DND-41 (cell line): ENCODE data around the gene NACC2.

Experiments
- EZH2 ChIP-seq: IDR thresholded peaks from 3 replicates; pipeline ENCODE4 v1.6.1; 2012; ENCODE audit warnings: borderline replicate concordance, low read depth, mild to moderate bottlenecking, moderate library complexity, low read length, inconsistent platforms; ENCODE audit not compliant: severe bottlenecking
- TF ChIP-seq, protein P1 (sequence below): IDR thresholded peaks from 2 replicates; pipeline ENCODE4 v1.5.1; 2012; ENCODE audit warnings: borderline replicate concordance, low read length, moderate library complexity, mild to moderate bottlenecking; ENCODE audit not compliant: poor library complexity, severe bottlenecking; ENCODE audit errors: extremely low read depth

- TF ChIP-seq, protein P1, sequence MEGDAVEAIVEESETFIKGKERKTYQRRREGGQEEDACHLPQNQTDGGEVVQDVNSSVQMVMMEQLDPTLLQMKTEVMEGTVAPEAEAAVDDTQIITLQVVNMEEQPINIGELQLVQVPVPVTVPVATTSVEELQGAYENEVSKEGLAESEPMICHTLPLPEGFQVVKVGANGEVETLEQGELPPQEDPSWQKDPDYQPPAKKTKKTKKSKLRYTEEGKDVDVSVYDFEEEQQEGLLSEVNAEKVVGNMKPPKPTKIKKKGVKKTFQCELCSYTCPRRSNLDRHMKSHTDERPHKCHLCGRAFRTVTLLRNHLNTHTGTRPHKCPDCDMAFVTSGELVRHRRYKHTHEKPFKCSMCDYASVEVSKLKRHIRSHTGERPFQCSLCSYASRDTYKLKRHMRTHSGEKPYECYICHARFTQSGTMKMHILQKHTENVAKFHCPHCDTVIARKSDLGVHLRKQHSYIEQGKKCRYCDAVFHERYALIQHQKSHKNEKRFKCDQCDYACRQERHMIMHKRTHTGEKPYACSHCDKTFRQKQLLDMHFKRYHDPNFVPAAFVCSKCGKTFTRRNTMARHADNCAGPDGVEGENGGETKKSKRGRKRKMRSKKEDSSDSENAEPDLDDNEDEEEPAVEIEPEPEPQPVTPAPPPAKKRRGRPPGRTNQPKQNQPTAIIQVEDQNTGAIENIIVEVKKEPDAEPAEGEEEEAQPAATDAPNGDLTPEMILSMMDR = no peak
- TF ChIP-seq EZH2 = no peak
Measured at GRCh38 chr9:136007934-136008692, 87.0 kb downstream of the NACC2 start.
